Epithelial cell of alveolus of lung (primary cell): ENCODE results near the gene KANTR. TPM values are rescaled to one million over a fixed set of nuclear protein-coding genes. Genes with fewer than 3 reads are reported as not detected.

Source experiments
- total RNA-seq: library from RNA; depleted of rRNA; stranded (reverse); fragments of >200 nt; gene quantifications from 2 replicates; pipeline ENCODE4 v1.2.1, GENCODE V29; 2015

KANTR gene
- total RNA-seq, result 1.8 and 10.6 TPM in 2 replicates

DNA sequence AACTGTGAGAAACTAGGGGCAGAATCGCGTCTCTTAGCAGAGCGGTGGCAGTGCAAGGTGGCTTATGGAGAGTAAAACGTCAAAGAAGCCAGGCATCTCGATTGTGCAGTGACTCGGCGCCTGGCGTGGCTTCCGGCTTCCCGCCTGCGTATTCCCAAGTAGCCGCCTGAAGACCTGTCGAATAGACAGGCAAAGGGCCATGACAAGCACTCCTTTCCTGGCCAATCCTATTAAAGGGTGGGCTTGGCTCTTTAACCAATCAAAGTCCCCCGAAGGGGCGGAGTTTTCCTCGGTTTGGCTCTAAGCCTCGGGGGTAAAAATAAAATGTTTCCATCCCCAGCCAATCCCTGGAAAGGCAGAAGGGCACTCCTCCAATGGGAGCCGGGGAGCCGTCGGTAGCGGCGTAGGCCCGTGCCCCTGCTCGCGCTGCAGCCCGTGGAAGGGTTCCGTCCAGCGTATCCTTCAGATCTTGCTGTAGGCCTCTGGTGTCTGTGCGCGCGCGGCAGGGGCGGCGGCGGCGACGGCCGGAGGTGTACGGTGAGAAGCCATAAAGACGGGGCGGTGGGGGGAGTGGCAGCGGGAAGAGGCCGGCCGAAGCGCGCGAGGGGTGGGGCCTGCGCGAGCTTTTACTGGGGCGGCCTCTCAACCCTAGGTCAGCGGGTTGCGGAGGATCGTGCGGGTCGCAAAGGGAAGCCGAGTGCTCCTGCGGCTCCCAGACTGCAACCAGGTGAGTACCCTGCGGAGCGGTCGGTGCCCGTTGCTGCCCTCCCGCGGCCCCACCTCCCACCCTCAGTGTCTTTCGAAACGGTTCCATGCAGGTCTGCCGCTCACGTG lies at the start of gene KANTR:
Gene KANTR, plus strand, starts transcription at position 395 of the 834 bp plus-strand sequence. CDS start 30,131 bp downstream, outside the sequence.

GRCh38 chrX:53048169-53049126 lies 45.5 kb upstream of the KANTR start, which contains the start of gene GPR173:
Gene GPR173 (plus strand): TSS chrX:53048789. CDS start chrX:53076622, 27,833 bp downstream.

DNA sequence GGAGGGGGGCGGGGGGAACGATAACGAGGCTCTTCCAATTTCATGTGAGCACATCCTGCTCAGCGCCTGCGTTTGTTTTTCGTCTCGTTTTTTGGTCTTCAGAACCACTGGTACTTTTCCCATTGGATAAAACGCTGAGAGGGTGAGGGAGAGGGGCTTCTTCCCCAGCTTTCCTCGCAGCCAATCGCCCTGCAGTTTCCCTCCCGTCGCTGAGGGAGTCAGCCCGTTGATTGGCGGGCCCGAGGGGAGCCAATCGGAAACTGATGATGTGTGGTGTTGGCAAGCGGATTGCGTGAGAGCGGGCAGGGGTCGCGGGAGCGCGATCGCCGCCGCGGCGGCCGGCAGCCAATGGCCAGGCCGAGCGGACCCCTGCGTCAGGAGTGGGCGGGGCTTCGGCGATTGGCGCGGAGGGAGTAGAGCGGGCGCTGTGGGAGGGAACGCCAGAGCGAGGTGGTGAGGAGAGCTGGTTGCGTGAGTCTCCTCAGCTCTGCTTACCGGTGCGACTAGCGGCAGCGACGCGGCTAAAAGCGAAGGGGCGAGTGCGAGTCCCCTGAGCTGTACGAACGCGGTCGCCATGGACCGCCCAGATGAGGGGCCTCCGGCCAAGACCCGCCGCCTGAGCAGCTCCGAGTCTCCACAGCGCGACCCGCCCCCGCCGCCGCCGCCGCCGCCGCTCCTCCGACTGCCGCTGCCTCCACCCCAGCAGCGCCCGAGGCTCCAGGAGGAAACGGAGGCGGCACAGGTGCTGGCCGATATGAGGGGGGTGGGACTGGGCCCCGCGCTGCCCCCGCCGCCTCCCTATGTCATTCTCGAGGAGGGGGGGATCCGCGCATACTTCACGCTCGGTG lies 11.8 kb upstream of the KANTR start, which contains the start of gene TSPYL2:
Gene TSPYL2, plus strand, starts transcription at position 443 of the 848 bp plus-strand sequence. Its CDS starts 132 bp downstream, at position 575.

Other genes starting within 250 kb of the KANTR start
- gene XAGE3, start 226.1 kb upstream of the KANTR start, total RNA-seq, result not detected in 2 replicates
- 14.4 and 22.3 TPM in 2 replicates for gene FAM156B, start 196.8 kb upstream of the KANTR start, total RNA-seq
- gene FAM156A, start 135.6 kb upstream of the KANTR start, total RNA-seq, result 4.0 and 19.5 TPM in 2 replicates
- 3.7 and 9.8 TPM in 2 replicates for gene GPR173, start 45.4 kb upstream of the KANTR start, total RNA-seq
- gene TSPYL2, start 11.8 kb upstream of the KANTR start, total RNA-seq, result 16.0 and 18.8 TPM in 2 replicates
- gene KDM5C, start 131.1 kb downstream of the KANTR start, total RNA-seq, result 67.2 and 110 TPM in 2 replicates
- gene IQSEC2, start 187.4 kb downstream of the KANTR start, total RNA-seq, result 17.3 and 18.8 TPM in 2 replicates